ENCODE measurements around the gene SNX21. TPM values are rescaled to one million over a fixed set of nuclear protein-coding genes. Genes with fewer than 3 reads are reported as not detected.
"Not testable (repeated sequence)": the region's sequence is repeated elsewhere in the genome, so short reads cannot be mapped to it uniquely, and the experiment has no call there.

Gene SNX21
- total RNA-seq (2014; rRNA removed; shearing (Covaris generic)) = 21.2 and 28.2 TPM in 2 replicates

GRCh38 chr20:45833030-45833882 is at the start of gene SNX21:
Gene SNX21 (plus strand): TSS chr20:45833799. CDS start chr20:45833920, 121 bp downstream.
- DNase-seq (ENCODE audit: low read depth) = peak; percentile 86

GRCh38 chr20:45788351-45788750 is 45.2 kb upstream of the SNX21 start:
- DNase-seq (ENCODE audit: low read depth) = no peak

GRCh38 chr20:45792317-45793118 is 41.1 kb upstream of the SNX21 start:
- no peak for DNase-seq (ENCODE audit: low read depth)

- no peak for DNase-seq (ENCODE audit: low read depth)
These were observed 37.1 kb upstream of the SNX21 start for GRCh38 chr20:45796337-45797065.

- DNase-seq (ENCODE audit: low read depth) = not testable (repeated sequence)
These were observed 36.1 kb upstream of the SNX21 start for GRCh38 chr20:45797510-45797909.

GRCh38 chr20:45797955-45798354 is 35.6 kb upstream of the SNX21 start:
- DNase-seq (ENCODE audit: low read depth) = not testable (repeated sequence)

GRCh38 chr20:45798935-45799642 is 34.5 kb upstream of the SNX21 start:
- DNase-seq (ENCODE audit: low read depth) = peak; percentile 55

- DNase-seq (ENCODE audit: low read depth) = no peak
These were observed 31.7 kb upstream of the SNX21 start for GRCh38 chr20:45801851-45802250.

- no peak for DNase-seq (ENCODE audit: low read depth)
These were observed 23.2 kb upstream of the SNX21 start for GRCh38 chr20:45810191-45810970.

GRCh38 chr20:45812157-45813005 is 21.2 kb upstream of the SNX21 start, which contains the start of gene UBE2C:
Gene UBE2C (plus strand): TSS chr20:45812644. CDS start chr20:45812696, 52 bp downstream.
- peak; percentile 98 for DNase-seq (ENCODE audit: low read depth)

- DNase-seq (ENCODE audit: low read depth) = no peak
These were observed 20.6 kb upstream of the SNX21 start for GRCh38 chr20:45813006-45813340.

- no peak for DNase-seq (ENCODE audit: low read depth)
These were observed 20.1 kb upstream of the SNX21 start for GRCh38 chr20:45813489-45813888.

GRCh38 chr20:45814314-45814713 is 19.3 kb upstream of the SNX21 start:
- no peak for DNase-seq (ENCODE audit: low read depth)

GRCh38 chr20:45816951-45817350 is 16.6 kb upstream of the SNX21 start:
- DNase-seq (ENCODE audit: low read depth) = no peak

GRCh38 chr20:45817376-45818194 is 16.0 kb upstream of the SNX21 start:
- peak; percentile 55 for DNase-seq (ENCODE audit: low read depth)

- DNase-seq (ENCODE audit: low read depth) = no peak
These were observed 15.4 kb upstream of the SNX21 start for GRCh38 chr20:45818239-45818638.

GRCh38 chr20:45819466-45819865 is 14.1 kb upstream of the SNX21 start:
- DNase-seq (ENCODE audit: low read depth) = no peak

GRCh38 chr20:45821947-45822346 is 11.7 kb upstream of the SNX21 start:
- no peak for DNase-seq (ENCODE audit: low read depth)

- DNase-seq (ENCODE audit: low read depth) = peak; percentile 57
These were observed 10.7 kb upstream of the SNX21 start for GRCh38 chr20:45822857-45823256.
